Measurements from ENCODE around the gene GLOD4.
A peak's percentile ranks its signal among the peaks of the same experiment; 100 is the strongest.
"Not testable (repeated sequence)": the region's sequence is repeated elsewhere in the genome, so short reads cannot be mapped to it uniquely, and the experiment has no call there.

Gene GLOD4

GRCh38 chr17:773016-773415 lies 9.1 kb downstream of the GLOD4 start:
- no peak for DNase-seq

- no peak for DNase-seq
These were observed 15.0 kb downstream of the GLOD4 start for GRCh38 chr17:767076-767475.

- no peak for DNase-seq
These were observed 21.7 kb downstream of the GLOD4 start for GRCh38 chr17:760371-760770.

GRCh38 chr17:759964-760363 lies 22.1 kb downstream of the GLOD4 start:
- DNase-seq: no peak

- not testable (repeated sequence) for DNase-seq
These were observed 26.0 kb downstream of the GLOD4 start for GRCh38 chr17:756010-756567.

GRCh38 chr17:755319-755961 lies 26.6 kb downstream of the GLOD4 start:
- not testable (repeated sequence) for DNase-seq

GRCh38 chr17:753418-753817 lies 28.7 kb downstream of the GLOD4 start:
- no peak for DNase-seq

GRCh38 chr17:752620-753219 lies 29.4 kb downstream of the GLOD4 start:
- DNase-seq: peak in 1 of 2 experiments; percentile 42

- peak; percentile 98 for DNase-seq
These were observed 30.0 kb downstream of the GLOD4 start, which contains the start of gene GEMIN4 for GRCh38 chr17:752002-752619. Gene GEMIN4 (minus strand): TSS chr17:752264. CDS start chr17:752142, 122 bp downstream.

GRCh38 chr17:751269-752001 lies 30.6 kb downstream of the GLOD4 start:
- peak; percentile 54 to 65 for DNase-seq

- DNase-seq: no peak
These were observed 31.5 kb downstream of the GLOD4 start for GRCh38 chr17:750431-751037.

- DNase-seq: not testable (repeated sequence)
These were observed 32.7 kb downstream of the GLOD4 start for GRCh38 chr17:749359-749758.

- DNase-seq: not testable (repeated sequence)
These were observed 33.5 kb downstream of the GLOD4 start for GRCh38 chr17:748604-749003.

GRCh38 chr17:746783-747629 lies 35.1 kb downstream of the GLOD4 start:
- DNase-seq: no peak

- no peak for DNase-seq
These were observed 35.9 kb downstream of the GLOD4 start for GRCh38 chr17:746181-746580.

- no peak for DNase-seq
These were observed 36.7 kb downstream of the GLOD4 start for GRCh38 chr17:745406-745805.

GRCh38 chr17:744937-745336 lies 37.1 kb downstream of the GLOD4 start:
- no peak for DNase-seq

GRCh38 chr17:743139-743538 lies 38.9 kb downstream of the GLOD4 start:
- DNase-seq: no peak

- DNase-seq: no peak
These were observed 39.8 kb downstream of the GLOD4 start for GRCh38 chr17:742147-742793.

GRCh38 chr17:740240-741017 lies 41.7 kb downstream of the GLOD4 start:
- DNase-seq: peak; percentile 37 to 47
